Motor neuron (in vitro differentiated cells): ENCODE measurements around the gene ALG11. TPM values are rescaled to one million over a fixed set of nuclear protein-coding genes. Genes with fewer than 3 reads are reported as not detected.

Experiments used
- ATAC-seq, 8 experiments: fragments of 200-7000 bp; cut with Tn5 transposase; replicated peaks in 6 of 8; 2 replicates each; pipeline ENCODE4 v1.8.0; 2021; ENCODE audit warnings: mild to moderate bottlenecking in 8 of 8, moderate library complexity in 8 of 8
- H3K27ac ChIP-seq, 2 donors: fragments of 250-450 bp; sonication (Bioruptor Pico); 2 replicates each; pipeline ENCODE4 v1.9.0; 2021; ENCODE audit warnings: antibody characterized with exemption in 2 of 2, mild to moderate bottlenecking in 2 of 2, moderate library complexity in 1 of 2
- H3K4me1 ChIP-seq, 2 donors: fragments of 250-450 bp; sonication (Bioruptor Pico); replicated peaks in 1 of 2; 2 replicates each; pipeline ENCODE4 v1.6.1; 2021; ENCODE audit warnings: antibody characterized with exemption in 2 of 2, mild to moderate bottlenecking in 2 of 2, moderate library complexity in 1 of 2
- H3K4me3 ChIP-seq, 5 donors: fragments of 250-450 bp; sonication (Bioruptor Pico); 2 replicates each; pipeline ENCODE4 v1.9.0; 2021; ENCODE audit warnings: antibody characterized with exemption in 5 of 5, mild to moderate bottlenecking in 5 of 5, moderate library complexity in 4 of 5
- WGBS, 10 experiments: fragments of 450-650 bp; shearing (Covaris generic); methylation state at CpG; one replicate each; pipeline ENCODE4 v1.0.0; 2022; 5-methylcytosine and 5-hydroxymethylcytosine counted together
- in situ Hi-C, 9 experiments: fragments of 400-800 bp; cut with MboI; loops; one replicate each; pipeline ENCODE4 v1.15.0; 2021; ENCODE audit warnings: low sequenced_read_pairs in 9 of 9, low pct_unique_long_range_greater_than_20kb in 2 of 9; ENCODE audit not compliant: unreplicated experiment in 9 of 9
- total RNA-seq, 8 experiments: library from RNA; unstranded; fragments of 300-600 nt; gene quantifications; 2 replicates each; pipeline versions ENCODE4 v1.2.3 to v1.2.4, GENCODE V29; 2022

Gene ALG11
- 10 to 100 TPM; 15.7 to 31.7 (median 21.4) TPM for total RNA-seq

GRCh38 chr13:52011632-52012511 is at the start of gene ALG11:
Gene ALG11, plus strand, starts transcription at chr13:52012398. Its CDS starts 21 bp downstream, at chr13:52012419.
- peak within 1 kb of the TSS; percentile 68 to 87 for H3K27ac ChIP-seq
- in situ Hi-C loops, result no loop called here
- peak within 1 kb of the TSS; percentile 65 to 95 (median 75) for H3K4me3 ChIP-seq
- ATAC-seq, result peak; percentile 97 to 98 (median 98)
- WGBS, 10 experiments, result 0 to 4% (median 0%) methylated on average over 1 to 9 of the region's 82 CpGs; no CpG with 5 or more reads in 3 of the 10 experiments
- H3K4me1 ChIP-seq, result peaks cover 3 to 4% of the 10 kb centered on the region in 2 donors

GRCh38 chr13:51966186-51966585 is 46.0 kb upstream of the ALG11 start:
- in situ Hi-C loops, result no loop called here
- H3K4me3 ChIP-seq, result no peak overlapping the region
- WGBS, 10 experiments, result 68 to 100% (median 93%) methylated on average over 1 to 9 of the region's 10 CpGs
- no peaks in the 10 kb centered on the region for H3K4me1 ChIP-seq
- H3K27ac ChIP-seq, result no peak overlapping the region
- no peak for ATAC-seq

- no peak for ATAC-seq
Measured at GRCh38 chr13:51967482-51968446, 44.4 kb upstream of the ALG11 start.

GRCh38 chr13:51970349-51970748 is 41.8 kb upstream of the ALG11 start:
- in situ Hi-C loops, result no loop called here
- Histone ChIP-seq H3K4me1 (no peaks in the 10 kb centered on the region), H3K27ac (no peak overlapping the region), H3K4me3 (no peak overlapping the region)
- 60 to 92% (median 81%) methylated on average over 1 to 5 of the region's 5 CpGs; no CpG with 5 or more reads in 4 of the 10 experiments for WGBS, 10 experiments
- no peak for ATAC-seq

More at GRCh38 chr13:51967482-51968446, 44.4 kb upstream of the ALG11 start:
- H3K4me1 ChIP-seq, result no peaks in the 10 kb centered on the region
- in situ Hi-C loops, result no loop called here
- no peak overlapping the region for H3K27ac ChIP-seq
- WGBS, 10 experiments, result 35 to 95% (median 81%) methylated on average over 1 to 8 of the region's 8 CpGs
- H3K4me3 ChIP-seq, result no peak overlapping the region

- in situ Hi-C loops, result no loop called here
- WGBS, 10 experiments, result 66 to 100% (median 90%) methylated on average over 2 to 13 of the region's 15 CpGs
- Histone ChIP-seq H3K4me1 (no peaks in the 10 kb centered on the region), H3K4me3 (no peak overlapping the region), H3K27ac (no peak overlapping the region)
- ATAC-seq, result no peak
Measured at GRCh38 chr13:51971520-51972426, 40.4 kb upstream of the ALG11 start.

- in situ Hi-C loops, result no loop called here
- WGBS, 10 experiments, result 0 to 100% (median 94%) methylated on average over 1 to 5 of the region's 6 CpGs; no CpG with 5 or more reads in 3 of the 10 experiments
- no peaks in the 10 kb centered on the region for H3K4me1 ChIP-seq
- no peak overlapping the region for H3K27ac ChIP-seq
- no peak for ATAC-seq
- no peak overlapping the region for H3K4me3 ChIP-seq
Measured at GRCh38 chr13:51974482-51974881, 37.7 kb upstream of the ALG11 start.

- H3K4me1 ChIP-seq, result no peaks in the 10 kb centered on the region
- peak in 1 of 8 experiments; percentile 34 for ATAC-seq
- 0 to 100% (median 8%) methylated on average over 1 of the region's 1 CpG; no CpG with 5 or more reads in 3 of the 10 experiments for WGBS, 10 experiments
- no peak overlapping the region for H3K27ac ChIP-seq
- H3K4me3 ChIP-seq, result no peak overlapping the region
- in situ Hi-C loops, result no loop called here
Measured at GRCh38 chr13:51976423-51976822, 35.8 kb upstream of the ALG11 start.

- ATAC-seq, result no peak
- no peak overlapping the region for H3K4me3 ChIP-seq
- H3K27ac ChIP-seq, result no peak overlapping the region
- no peaks in the 10 kb centered on the region for H3K4me1 ChIP-seq
- WGBS, 10 experiments, result 58 to 96% (median 86%) methylated on average over 2 to 5 of the region's 5 CpGs
- in situ Hi-C loops, result no loop called here
Measured at GRCh38 chr13:51976890-51977289, 35.3 kb upstream of the ALG11 start.

GRCh38 chr13:51977625-51978024 is 34.6 kb upstream of the ALG11 start:
- peak in 2 of 8 experiments; percentile 58 to 73 for ATAC-seq
- Histone ChIP-seq H3K4me3 (no peak overlapping the region), H3K27ac (no peak overlapping the region), H3K4me1 (no peaks in the 10 kb centered on the region)
- WGBS, 10 experiments, result 66 to 96% (median 87%) methylated on average over 3 to 5 of the region's 5 CpGs
- in situ Hi-C loops, result no loop called here

- Histone ChIP-seq H3K27ac (no peak overlapping the region), H3K4me1 (no peaks in the 10 kb centered on the region), H3K4me3 (no peak overlapping the region)
- in situ Hi-C loops, result no loop called here
- peak in 4 of 8 experiments; percentile 21 to 84 (median 56) for ATAC-seq
- WGBS, 10 experiments, result 6 to 88% (median 61%) methylated on average over 1 to 4 of the region's 5 CpGs; no CpG with 5 or more reads in 1 of the 10 experiments
Measured at GRCh38 chr13:51978796-51979556, 33.2 kb upstream of the ALG11 start.

GRCh38 chr13:51980908-51981307 is 31.3 kb upstream of the ALG11 start:
- WGBS, 10 experiments, result 0 to 100% (median 67%) methylated on average over 1 to 4 of the region's 4 CpGs; no CpG with 5 or more reads in 2 of the 10 experiments
- in situ Hi-C loops, result no loop called here
- ATAC-seq, result no peak

More at GRCh38 chr13:51980908-51981307, 31.3 kb upstream of the ALG11 start:
- no peak overlapping the region for H3K27ac ChIP-seq
- H3K4me3 ChIP-seq, result no peak overlapping the region
- H3K4me1 ChIP-seq, result no peaks in the 10 kb centered on the region
